Renal cortical epithelial cell (primary cell): Measurements from ENCODE around the gene KHNYN. TPM values are rescaled to one million over a fixed set of nuclear protein-coding genes. Genes with fewer than 3 reads are reported as not detected.

ENCODE experiments used
- DNase-seq: peaks from one replicate; pipeline ENCODE4 v3.0.0-alpha.2; 2011; ENCODE audit warnings: low read depth
- total RNA-seq: library from RNA; depleted of rRNA; stranded (reverse); fragments of >200 nt; gene quantifications from 2 replicates; pipeline ENCODE4 v1.2.3, GENCODE V29; 2014

KHNYN gene
- total RNA-seq, 1 donor from 2014 or later = 48.5 TPM

- DNase-seq = no peak
Measured at GRCh38 chr14:24422694-24423601, 6.8 kb upstream of the KHNYN start.

- DNase-seq = peak; percentile 72
Measured at GRCh38 chr14:24425704-24426103, 4.0 kb upstream of the KHNYN start.

GRCh38 chr14:24426150-24426911 is 3.4 kb upstream of the KHNYN start:
- DNase-seq = no peak

GRCh38 chr14:24426912-24427536 is 2.7 kb upstream of the KHNYN start:
- no peak for DNase-seq

GRCh38 chr14:24427537-24428508 is 1.9 kb upstream of the KHNYN start:
- DNase-seq = no peak

GRCh38 chr14:24428628-24429394 is 943 bp upstream of the KHNYN start:
- no peak for DNase-seq

GRCh38 chr14:24430143-24430681 is 458 bp downstream of the KHNYN start:
- peak; percentile 37 for DNase-seq

GRCh38 chr14:24430682-24431568 is 1.2 kb downstream of the KHNYN start:
- DNase-seq = no peak

- peak; percentile 80 for DNase-seq
Measured at GRCh38 chr14:24431569-24432258, 2.0 kb downstream of the KHNYN start.

GRCh38 chr14:24432259-24433131 is 2.7 kb downstream of the KHNYN start:
- DNase-seq = no peak

GRCh38 chr14:24434036-24434435 is 4.3 kb downstream of the KHNYN start:
- DNase-seq = no peak

- no peak for DNase-seq
Measured at GRCh38 chr14:24434676-24435075, 4.9 kb downstream of the KHNYN start.

- no peak for DNase-seq
Measured at GRCh38 chr14:24435192-24435810, 5.5 kb downstream of the KHNYN start.

- no peak for DNase-seq
Measured at GRCh38 chr14:24435998-24436354, 6.2 kb downstream of the KHNYN start.

GRCh38 chr14:24436355-24437019 is 6.7 kb downstream of the KHNYN start:
- peak; percentile 69 for DNase-seq

- DNase-seq = no peak
Measured at GRCh38 chr14:24437020-24437735, 7.4 kb downstream of the KHNYN start.
